ENCODE data around the gene NUDCD3.

The NUDCD3 gene

GRCh38 chr7:44434201-44434600 is 56.3 kb downstream of the NUDCD3 start:
- peaks cover 7% of the 10 kb centered on the region; the same call in 1 of the 2 replicates for H4K20me1 ChIP-seq (ENCODE audit: insufficient read depth, low read length)
- H3K79me2 ChIP-seq (ENCODE audit: low read length) = peaks cover 93% of the 10 kb centered on the region
- H3K9ac ChIP-seq (ENCODE audit: low read length) = no peak overlapping the region

GRCh38 chr7:44433255-44434022 is 57.0 kb downstream of the NUDCD3 start:
- Histone ChIP-seq H4K20me1 (ENCODE audit: insufficient read depth, low read length) (peaks cover 7% of the 10 kb centered on the region; the same call in 1 of the 2 replicates), H3F3A (ENCODE audit: insufficient read depth, low read length) (no peaks in the 10 kb centered on the region), H3K4me1 (ENCODE audit: low read length) (peaks cover 20% of the 10 kb centered on the region), H2AFZ (ENCODE audit: low read length) (no peak overlapping the region), H3K27me3 (replicated peaks; ENCODE audit: insufficient read depth, low read length) (no peaks in the 10 kb centered on the region), H3K9me3 (replicated peaks; ENCODE audit: insufficient read depth, low read length) (no peaks in the 10 kb centered on the region), H3K27ac (ENCODE audit: low read length) (no peak overlapping the region), H3K4me3 (ENCODE audit: low read length) (no peak overlapping the region), H3K9ac (ENCODE audit: low read length) (no peak overlapping the region), H3K4me2 (ENCODE audit: low read depth, low read length) (no peak overlapping the region), H3K9me2 (replicated peaks; ENCODE audit: insufficient read depth, low read length) (no peaks in the 10 kb centered on the region), H3K79me2 (ENCODE audit: low read length) (peaks cover 93% of the 10 kb centered on the region), H3K36me3 (replicated peaks; ENCODE audit: insufficient read depth, low read length) (no peaks in the 10 kb centered on the region)
- no peak for DNase-seq
- no peak for TF ChIP-seq EZH2 (optimal IDR thresholded peaks at IDR 0.05; ENCODE audit: low read depth, low read length)
- no peak for TF ChIP-seq CTCF (IDR thresholded peaks at IDR 0.05; ENCODE audit: low read length)
- no peak for TF ChIP-seq EZH2phosphoT487 (IDR thresholded peaks at IDR 0.05; ENCODE audit: low read length)

More at GRCh38 chr7:44434201-44434600, 56.3 kb downstream of the NUDCD3 start:
- no peaks in the 10 kb centered on the region for H3F3A ChIP-seq (ENCODE audit: insufficient read depth, low read length)
- TF ChIP-seq EZH2phosphoT487 (IDR thresholded peaks at IDR 0.05; ENCODE audit: low read length) = no peak
- no peak for TF ChIP-seq EZH2 (optimal IDR thresholded peaks at IDR 0.05; ENCODE audit: low read depth, low read length)
- no peak for TF ChIP-seq CTCF (IDR thresholded peaks at IDR 0.05; ENCODE audit: low read length)
- peaks cover 20% of the 10 kb centered on the region for H3K4me1 ChIP-seq (ENCODE audit: low read length)
- H3K9me3 ChIP-seq (replicated peaks; ENCODE audit: insufficient read depth, low read length) = no peaks in the 10 kb centered on the region
- H3K27ac ChIP-seq (ENCODE audit: low read length) = no peak overlapping the region
- H3K4me3 ChIP-seq (ENCODE audit: low read length) = no peak overlapping the region
- H3K27me3 ChIP-seq (replicated peaks; ENCODE audit: insufficient read depth, low read length) = no peaks in the 10 kb centered on the region
- no peaks in the 10 kb centered on the region for H3K9me2 ChIP-seq (replicated peaks; ENCODE audit: insufficient read depth, low read length)
- no peak overlapping the region for H3K4me2 ChIP-seq (ENCODE audit: low read depth, low read length)
- no peak for DNase-seq
- no peak overlapping the region for H2AFZ ChIP-seq (ENCODE audit: low read length)
- H3K36me3 ChIP-seq (replicated peaks; ENCODE audit: insufficient read depth, low read length) = no peaks in the 10 kb centered on the region

- Histone ChIP-seq H3K9ac (ENCODE audit: low read length) (no peak overlapping the region), H3K4me1 (ENCODE audit: low read length) (peaks cover 20% of the 10 kb centered on the region), H3K79me2 (ENCODE audit: low read length) (peaks cover 94% of the 10 kb centered on the region), H3K36me3 (replicated peaks; ENCODE audit: insufficient read depth, low read length) (no peaks in the 10 kb centered on the region), H3K4me3 (ENCODE audit: low read length) (no peak overlapping the region), H3K4me2 (ENCODE audit: low read depth, low read length) (no peak overlapping the region), H3K9me2 (replicated peaks; ENCODE audit: insufficient read depth, low read length) (no peaks in the 10 kb centered on the region), H4K20me1 (ENCODE audit: insufficient read depth, low read length) (peaks cover 7% of the 10 kb centered on the region; the same call in 1 of the 2 replicates), H3K9me3 (replicated peaks; ENCODE audit: insufficient read depth, low read length) (no peaks in the 10 kb centered on the region), H3F3A (ENCODE audit: insufficient read depth, low read length) (no peaks in the 10 kb centered on the region), H2AFZ (ENCODE audit: low read length) (no peak overlapping the region), H3K27me3 (replicated peaks; ENCODE audit: insufficient read depth, low read length) (no peaks in the 10 kb centered on the region), H3K27ac (ENCODE audit: low read length) (no peak overlapping the region)
- no peak for TF ChIP-seq CTCF (IDR thresholded peaks at IDR 0.05; ENCODE audit: low read length)
- no peak for TF ChIP-seq EZH2phosphoT487 (IDR thresholded peaks at IDR 0.05; ENCODE audit: low read length)
- no peak for TF ChIP-seq EZH2 (optimal IDR thresholded peaks at IDR 0.05; ENCODE audit: low read depth, low read length)
- DNase-seq = no peak
These were observed 58.0 kb downstream of the NUDCD3 start for GRCh38 chr7:44432381-44432977.

Measured in MM.1S (cell line).